GM21423 (cell line): ENCODE measurements around the gene REEP6.
"Not testable (repeated sequence)": the region's sequence is repeated elsewhere in the genome, so short reads cannot be mapped to it uniquely, and the experiment has no call there.

Experiments
- ATAC-seq: cut with Tn5 transposase; IDR thresholded peaks from one replicate; pipeline ENCODE4 v1.9.1; 2021; ENCODE audit warnings: mild to moderate bottlenecking, moderate library complexity; ENCODE audit not compliant: unreplicated experiment

REEP6 gene

DNA sequence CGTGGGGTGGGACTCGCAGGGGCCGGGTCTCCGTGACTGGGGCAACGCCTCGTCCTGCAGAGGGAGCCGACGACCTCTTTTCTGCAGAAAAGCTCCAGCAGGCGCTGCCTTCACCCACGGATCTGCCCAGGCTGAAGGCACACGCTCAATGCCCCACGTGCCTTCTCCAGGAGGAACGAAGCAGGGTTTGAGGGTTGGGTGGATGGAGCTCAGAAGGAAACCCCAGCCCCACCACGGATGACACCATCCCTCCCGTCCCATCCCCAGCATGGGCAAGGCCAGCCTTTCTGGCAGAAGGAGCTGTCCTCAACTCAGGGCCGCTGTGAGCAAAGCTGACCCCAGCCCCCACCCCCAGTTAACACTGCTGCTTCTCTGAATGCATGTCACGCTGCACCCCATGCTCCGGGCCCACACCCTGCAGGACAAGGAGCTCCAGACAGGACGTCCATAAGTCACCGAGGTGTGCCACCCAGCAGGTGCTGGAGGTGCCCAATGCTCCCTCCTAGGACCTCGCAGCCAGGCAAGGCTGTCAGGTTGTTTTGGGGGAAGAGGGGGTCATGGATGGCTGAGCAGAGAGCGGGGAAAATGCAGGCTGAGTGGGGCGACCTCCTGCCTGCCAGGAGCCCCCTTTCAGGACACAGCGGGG, 19.3 kb upstream of the REEP6 start:
- no peak for ATAC-seq

DNA sequence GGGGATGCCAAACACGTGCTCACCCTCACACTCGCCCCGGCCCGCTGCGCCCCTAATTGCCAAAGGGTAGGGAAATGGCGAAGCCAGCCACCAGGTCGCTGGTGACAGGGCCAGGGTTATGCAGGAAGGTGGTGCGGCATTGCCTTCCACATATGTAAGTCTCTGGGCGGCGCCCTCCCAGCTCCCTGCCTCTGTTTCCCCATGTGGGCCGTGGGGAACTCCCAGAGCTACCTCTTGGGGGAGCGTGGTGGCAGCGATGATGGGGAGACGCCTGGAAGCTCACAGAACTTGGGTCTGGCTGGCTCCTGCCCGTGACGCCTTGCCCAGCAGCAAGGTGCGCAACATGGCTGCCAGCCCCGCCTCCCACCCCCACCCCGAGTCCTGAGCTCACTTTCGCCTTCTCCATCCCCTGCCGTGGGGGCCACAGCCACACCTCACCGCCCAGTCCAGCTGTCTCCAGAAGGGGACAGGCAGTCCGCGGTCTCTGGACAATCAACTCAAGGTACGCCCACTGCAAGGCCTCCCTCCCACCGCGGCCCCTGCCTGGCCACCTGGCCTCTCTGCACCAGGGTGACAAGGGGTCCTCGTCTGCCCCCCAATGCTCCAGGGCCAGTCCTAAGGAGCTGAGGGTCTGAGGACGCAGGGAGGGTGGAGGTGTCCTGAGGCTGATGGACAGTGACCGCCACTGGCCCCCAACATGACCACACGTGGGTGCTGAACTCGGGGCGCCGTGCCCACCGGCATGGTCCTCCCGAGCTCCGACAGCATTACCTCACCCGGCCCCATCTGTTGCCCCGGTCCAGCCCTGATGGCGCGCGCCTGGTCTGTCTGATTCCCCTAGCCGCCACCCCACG, 18.5 kb upstream of the REEP6 start:
- ATAC-seq, result no peak

DNA sequence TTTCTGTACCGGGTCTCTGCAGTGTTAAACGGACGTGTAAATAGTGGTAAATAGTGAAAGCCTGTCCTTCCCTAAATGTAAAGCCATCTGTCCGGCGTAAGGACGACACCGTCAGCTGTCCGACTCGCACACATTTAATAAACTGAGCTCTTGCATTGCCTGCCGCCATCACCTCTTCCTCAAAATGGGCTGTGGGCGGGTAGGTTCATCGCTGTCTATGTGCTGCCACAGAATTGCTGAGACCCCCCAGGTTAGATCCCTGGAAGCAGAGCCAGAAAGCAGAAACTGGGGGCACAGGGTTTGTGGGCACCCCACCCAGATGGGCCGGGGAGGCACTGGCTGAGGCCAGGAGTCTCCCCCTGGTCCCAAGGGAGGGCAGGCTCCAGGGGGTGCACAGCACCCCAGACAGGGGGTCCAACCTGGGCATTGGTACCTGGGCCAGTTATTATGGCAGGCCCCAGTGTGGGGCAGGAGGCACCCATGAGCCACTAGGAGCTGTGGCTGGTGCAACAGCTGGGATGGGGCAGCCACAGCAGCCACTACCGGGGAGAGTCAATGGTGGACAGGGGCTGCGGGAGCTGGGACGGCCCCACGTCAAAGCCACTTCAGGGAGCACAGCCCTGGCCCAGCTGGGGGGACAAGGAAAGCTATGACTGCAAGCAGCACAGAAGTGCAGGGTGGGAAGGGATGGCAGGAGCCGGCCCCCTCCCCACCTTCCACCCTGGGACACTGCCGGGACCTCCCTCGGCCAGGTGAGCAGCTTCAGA, 17.7 kb upstream of the REEP6 start:
- ATAC-seq, result no peak

DNA sequence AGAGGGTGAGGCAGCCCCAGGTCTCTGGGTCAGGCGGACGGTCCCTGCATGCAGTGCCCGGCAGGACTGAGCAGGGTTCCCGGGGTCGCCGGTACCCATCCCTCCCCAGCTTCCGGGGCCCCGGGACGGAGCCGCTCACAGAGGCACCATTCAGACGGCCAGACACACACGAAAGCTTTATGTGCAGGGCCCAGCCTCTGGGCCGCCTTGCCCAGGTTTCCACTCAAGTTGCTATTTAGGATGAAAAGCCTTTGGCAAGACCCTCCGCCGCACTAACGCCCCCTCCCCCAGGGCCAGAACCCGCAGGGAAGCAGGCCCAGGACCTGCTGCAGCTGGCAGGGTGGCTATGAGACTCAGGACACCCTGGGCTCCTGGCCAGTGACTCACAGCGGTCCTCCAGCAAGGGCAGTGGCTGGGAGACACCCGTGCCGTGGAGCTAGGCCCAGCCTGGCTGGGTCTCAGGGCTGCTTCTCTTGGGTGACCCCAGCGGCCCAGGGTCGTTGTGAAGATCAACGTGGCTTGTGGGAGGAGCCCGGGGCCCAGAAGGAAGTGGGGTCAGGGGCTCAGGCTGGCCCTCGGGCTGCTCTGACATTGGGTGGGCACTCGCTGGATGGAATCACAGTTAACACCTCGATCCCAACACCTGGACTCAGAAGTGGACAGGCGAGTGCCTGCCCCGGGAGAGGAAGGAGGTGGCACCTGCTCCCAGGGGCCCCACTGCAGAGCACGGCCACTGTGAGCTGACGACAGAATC, 16.8 kb upstream of the REEP6 start:
- no peak for ATAC-seq

DNA sequence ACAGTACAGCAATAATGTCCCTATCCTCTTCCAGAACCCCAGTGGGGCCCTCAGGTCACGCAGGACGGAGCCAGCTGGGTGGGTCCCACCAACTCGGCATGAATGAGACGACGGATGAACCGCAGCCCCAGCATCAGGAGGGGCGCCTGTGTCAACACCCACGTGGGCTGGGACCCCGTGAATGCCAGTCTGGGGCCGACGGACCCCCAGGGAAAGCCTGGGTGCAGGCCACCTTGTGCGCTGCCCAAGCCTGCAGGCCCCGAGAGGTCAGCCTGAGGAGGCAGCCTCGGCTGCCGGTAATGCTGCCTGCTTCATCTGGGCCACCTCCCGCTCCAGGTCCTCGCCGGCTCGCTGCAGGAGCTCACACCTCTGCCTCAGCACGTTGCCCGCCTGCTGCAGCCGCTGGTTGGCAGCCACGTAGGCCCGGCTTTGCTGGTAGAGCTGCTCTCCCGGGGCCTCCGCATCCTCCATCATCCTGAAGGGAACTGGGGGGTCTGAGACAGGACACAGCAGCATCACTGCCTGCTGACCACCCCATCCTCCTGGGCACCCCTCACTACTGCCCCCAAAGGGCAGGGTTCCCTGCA, 16.1 kb upstream of the REEP6 start:
- no peak for ATAC-seq

DNA sequence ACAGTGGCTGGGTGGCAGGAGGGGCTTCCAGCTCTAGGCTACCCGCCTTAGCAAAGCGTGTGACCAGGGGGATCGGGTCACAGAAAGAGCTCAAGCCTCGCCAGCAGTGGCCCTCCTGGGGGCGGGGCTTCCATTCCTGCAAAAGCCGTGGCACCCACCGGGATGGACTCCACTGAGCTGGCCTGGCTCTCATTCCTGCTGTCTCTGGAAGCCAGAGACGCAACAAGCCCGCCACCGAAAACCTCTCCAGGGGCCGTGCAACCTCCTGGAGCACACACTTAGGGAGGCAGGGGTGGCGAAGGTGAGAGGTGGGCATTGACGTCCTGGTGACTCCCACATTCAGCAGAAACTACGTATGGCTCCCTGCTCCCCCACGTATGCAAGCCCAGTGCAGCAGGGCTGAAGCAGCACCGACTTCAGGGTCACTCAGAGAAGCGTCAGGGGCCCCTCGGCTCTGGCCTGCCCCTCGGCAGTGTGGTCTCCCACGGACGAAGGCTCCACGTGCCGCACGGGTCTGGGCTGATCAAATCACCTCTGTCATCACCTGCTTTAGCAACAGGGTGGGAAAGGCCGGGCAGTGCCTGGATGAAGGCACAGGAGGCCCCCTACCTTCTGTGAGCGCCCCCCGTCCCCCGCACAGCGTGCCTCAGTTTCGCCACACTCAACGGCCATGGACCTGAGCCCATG, 15.1 kb upstream of the REEP6 start:
- ATAC-seq, result no peak

DNA sequence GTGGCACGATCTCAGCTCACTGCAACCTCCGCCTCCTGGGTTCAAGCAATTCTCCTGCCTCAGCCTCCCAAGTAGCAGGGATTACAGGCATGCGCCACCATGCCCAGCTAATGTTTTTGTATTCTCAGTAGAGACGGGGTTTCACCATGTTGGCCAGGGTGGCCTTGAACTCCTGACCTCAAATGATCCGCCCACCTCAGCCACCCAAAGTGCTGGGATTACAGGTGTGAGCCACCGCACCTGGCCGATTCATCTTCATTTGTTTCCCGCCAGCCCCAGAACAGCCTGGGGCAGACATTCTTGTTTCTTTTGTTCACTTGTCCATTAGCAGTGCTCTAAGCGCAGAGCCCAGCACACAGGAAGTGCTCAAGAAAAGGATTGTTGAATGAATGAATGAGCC, 13.9 kb upstream of the REEP6 start:
- ATAC-seq, result not testable (repeated sequence)

DNA sequence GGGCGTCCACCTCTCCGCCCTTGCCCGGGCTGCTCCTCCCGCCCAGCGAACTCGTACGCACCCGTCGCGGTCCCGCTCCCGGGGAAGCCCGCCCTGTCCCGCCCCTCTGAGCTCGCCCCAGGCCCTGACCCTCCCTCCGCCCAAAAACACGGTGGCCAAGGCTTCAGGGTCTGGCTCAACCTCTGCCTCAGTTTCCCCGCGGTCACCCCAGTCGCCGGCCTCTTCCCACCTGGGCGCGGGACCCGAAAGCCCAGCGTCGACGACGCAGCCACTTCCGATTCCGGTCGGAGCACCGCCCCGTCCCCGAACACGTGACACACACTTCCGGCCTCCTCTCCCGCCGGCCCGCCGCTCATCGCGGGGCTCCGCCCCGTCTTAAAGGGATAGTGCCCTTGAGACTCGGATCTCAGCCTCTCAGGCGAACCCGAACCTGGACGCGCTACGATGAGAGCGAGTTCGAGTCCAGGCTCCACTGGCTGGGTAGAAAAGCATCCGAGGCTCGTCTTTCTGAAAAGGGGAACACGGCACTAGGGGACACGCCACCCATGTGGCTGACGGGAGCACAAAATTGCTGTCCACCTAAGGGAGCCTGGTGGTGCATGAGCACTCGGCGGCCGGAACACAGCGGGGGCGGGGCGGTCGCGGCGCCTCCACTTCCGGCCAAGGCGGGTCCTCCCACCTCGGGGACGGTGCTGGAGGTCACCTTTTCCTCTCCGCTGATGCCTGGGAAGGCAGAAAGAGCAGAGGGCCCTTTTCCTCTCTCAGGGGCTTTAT, 11.9 kb upstream of the REEP6 start, which contains the start of gene C19orf25:
TSS of gene C19orf25 (minus strand) at position 282 of the 774 bp plus-strand sequence. CDS start 312 bp downstream, outside the sequence.
- peak; percentile 87 for ATAC-seq

DNA sequence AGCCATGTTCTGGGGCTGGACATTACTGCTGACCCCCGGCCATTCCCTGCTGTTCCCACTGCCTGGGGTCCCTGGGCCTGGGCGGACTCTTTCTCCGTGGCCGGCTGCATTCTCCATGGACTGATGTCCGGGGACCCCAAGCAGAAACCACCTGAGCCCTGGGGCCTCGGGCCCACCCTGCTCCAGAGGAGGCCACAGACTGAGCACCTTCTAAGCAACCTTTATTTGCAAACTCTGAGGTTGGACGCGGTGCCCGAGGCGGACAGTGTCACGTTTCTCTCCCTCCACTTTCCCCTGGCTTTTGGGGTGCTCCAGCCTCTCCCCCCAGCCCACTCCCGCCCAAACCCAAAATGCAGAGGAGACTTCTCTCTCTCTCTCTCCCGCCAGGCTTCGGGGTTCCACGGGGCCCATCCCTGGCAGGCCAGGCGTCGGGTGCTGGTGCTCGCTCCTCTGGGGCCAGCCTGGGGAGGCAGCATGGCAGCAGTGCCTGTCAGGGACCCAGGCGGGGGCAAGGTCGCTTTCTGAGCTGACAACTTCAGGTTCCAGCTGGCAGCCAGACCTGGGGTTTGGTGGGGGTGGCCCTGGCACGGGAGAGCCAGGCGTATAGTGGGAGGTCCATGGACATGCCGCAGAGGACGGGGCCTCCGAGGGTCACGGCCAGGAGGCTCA, 9.6 kb upstream of the REEP6 start:
- ATAC-seq, result no peak

DNA sequence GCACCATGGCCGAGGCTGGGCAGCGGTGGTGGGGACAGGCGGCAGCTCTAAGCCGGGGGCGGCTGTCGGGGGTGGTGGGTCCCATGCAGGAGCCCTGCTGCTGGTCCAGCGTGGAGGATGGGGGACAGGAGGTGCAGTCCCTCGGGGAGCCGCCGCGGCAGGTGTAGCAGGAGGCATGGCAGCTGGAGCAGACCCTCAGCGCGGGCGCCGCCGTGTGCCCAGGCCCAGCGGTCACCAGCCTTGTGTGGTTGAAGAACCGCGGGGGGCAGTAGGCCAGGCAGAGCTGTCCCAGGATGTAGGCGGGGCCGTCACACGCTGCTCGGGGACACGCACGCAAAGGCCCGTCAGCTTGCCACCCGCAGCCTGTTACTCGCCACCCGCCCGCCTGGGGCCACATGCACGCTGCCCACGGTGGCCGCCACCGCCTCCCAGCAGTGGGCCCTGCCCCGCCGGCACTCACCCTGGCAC, 9.1 kb upstream of the REEP6 start:
- ATAC-seq, result no peak

DNA sequence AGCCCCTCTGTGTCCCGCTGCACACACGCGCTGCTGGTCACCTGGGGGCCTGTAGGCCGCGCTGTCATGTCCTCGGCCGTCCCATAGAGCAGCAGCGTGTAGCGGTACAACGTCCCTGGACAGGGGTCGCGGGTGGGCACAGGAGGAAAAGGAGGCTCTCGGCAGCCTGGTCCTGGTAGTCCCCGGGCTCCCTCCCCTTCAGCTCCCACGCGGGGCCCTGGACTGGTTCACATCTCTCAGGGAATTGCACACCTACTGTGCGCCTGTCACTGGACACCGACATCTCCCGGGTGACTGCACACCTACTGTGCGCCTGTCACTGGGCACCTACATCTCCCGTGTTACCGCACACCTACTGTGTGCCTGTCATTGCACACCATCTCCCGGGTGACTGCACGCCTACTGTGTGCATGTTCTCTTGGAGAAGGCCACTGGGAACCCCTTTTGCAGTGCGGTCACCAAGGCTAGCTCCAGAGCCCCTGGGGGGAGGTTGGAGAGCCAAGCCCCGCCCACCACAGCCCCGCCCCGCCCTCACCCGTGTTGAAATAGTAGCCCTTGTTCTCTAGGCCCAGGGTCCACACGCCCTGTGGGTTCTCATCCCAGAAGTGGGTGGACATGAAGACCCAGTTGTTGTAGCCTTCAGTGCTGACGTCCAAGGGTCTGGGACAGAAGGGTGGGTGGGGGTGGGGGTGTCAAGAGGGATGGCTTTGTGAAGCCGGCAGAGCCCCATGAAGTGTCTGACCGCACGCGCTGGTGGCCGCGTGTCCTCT, 8.4 kb upstream of the REEP6 start:
- ATAC-seq, result no peak

DNA sequence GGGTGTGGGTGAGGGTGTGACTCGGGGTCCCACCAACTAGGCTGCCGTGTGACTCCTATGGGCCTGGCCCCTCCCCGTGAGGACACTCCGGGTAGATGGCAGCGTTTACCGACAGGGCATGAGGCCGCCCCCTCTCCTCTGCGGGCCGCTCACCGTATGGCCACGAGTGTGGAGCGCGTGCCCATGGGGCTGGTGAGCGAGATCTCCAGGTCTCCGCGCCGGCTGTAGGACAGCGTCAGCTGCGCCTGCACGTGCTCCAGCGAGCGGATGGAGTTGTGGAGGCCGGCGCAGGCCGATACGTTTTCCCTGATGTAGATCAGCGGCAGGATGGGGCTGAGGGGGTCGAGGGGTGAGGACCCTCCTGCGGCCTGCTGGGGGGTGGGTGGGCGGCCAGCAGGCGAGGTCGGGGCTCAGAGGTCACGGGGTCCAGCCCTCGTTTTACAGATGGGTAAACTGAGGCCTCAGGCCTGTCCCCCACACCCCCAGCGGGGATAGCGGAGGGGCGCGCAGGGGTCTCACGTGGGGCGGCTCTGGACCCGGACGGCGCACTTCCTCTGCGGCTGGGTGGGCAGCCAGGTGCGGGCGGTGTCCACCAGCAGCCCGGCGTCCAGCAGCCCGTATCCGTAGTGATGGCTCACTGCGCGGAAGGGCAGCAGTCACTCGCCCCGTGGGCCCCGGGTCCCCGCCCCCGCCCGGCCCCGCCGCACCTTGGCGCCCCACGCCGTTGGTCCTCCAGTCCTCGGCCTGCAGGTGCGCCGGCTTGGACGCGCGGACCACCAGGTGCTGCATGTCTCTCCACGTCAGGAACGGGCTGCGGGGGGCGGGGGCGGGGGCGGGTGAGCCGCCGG, 7.6 kb upstream of the REEP6 start:
- ATAC-seq, result no peak

DNA sequence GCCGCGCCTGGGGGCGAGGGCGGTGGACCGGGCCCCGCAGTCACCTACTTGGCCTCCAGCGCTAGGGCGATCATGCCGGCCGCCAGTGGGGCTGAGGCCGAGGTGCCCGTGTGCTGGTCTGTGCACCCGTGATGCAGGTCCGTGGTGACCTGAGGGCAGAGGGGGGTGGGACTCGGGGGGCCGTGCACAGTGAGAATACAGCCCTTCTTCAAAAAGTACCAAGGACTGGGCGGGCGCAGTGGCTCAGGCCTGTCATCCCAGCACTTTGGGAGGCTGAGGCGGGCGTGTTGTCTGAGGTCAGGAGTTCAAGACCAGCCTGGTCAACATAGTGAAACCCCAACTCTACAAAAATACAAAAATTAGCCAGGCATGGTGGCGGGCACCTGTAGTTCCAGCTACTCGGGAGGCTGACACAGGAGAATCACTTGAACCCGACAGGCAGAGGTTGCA, 7.0 kb upstream of the REEP6 start:
- ATAC-seq, result no peak

DNA sequence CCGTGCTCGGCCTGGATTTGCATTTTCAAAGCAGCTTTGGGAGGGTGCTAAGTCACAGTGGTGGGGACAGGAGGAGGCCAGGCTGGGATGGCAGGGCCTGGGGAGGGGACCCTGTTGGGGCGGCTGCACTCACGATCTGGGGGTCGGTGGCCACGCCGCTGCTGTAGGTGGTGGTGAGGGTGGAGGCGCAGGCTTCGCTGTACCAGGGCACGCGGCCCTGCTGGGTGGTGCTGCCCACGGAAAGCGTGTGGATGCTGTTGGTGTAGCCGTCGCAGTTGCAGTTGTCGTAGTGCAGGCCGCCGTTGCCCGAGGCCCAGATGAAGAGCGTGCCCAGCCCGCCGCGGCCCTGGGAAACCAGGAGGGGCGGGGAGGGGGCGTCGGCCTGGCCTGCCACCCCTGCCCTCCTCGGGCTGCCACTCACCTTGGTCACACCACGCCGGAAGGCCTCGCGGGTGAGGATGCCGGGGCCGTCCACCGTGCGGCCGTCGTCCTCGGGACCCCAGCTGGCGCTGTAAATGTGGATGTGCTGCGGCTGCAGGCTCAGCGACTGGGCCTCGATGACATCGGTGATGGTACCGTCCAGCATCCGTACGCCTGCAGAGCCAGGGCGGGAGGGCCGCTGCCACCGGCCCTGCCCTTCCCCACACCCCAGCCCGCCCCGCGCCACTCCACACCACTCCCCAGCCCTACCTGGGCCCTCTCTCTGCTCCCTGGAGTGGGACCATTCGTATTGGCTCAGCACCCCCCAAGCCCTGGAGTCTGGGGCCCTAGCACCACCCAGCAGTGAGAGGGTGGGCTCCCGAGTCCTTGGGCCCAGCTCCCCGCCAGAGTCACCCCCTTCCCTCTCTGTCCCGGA, 4.0 kb upstream of the REEP6 start:
- no peak for ATAC-seq

DNA sequence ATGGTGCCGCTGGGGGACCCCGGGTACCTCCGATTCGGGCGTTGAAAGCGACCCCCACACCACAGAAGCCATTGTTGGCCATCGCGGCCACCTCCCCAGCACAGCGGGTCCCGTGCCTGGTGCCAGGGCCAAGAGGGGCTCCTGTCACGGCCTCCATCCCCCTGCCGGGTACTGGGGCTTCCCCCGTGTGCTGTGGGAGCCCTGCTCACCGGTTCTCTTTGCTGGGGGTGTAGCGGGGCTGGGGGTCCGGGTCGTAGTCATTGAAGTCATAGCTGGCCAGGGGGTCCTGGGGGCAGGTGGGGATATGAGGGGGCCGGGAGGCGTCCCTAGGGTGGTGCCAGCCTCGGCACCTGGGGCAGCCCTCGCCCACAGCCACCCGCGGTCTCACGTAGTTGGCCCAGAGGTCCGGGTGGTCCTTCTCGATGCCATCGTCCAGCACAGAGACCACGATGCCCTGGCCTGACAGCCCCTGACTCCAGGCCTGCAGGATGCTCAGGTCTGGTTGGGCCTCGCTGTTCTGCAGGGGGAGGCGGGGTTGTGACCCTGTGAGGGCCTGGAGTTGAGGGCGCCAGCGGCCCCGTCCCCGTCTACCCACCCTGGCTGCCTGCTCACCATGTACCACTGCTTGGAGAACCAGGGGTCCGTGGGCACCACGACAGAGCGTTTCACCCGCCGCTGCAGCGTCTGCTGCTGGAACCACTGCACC, 3.3 kb upstream of the REEP6 start:
- no peak for ATAC-seq
